ENCODE data around the gene PACSIN3. TPM values are rescaled to one million over a fixed set of nuclear protein-coding genes. Genes with fewer than 3 reads are reported as not detected.

PACSIN3 gene
- total RNA-seq, 1 experiment from 2014 or later: 113 TPM

DNA sequence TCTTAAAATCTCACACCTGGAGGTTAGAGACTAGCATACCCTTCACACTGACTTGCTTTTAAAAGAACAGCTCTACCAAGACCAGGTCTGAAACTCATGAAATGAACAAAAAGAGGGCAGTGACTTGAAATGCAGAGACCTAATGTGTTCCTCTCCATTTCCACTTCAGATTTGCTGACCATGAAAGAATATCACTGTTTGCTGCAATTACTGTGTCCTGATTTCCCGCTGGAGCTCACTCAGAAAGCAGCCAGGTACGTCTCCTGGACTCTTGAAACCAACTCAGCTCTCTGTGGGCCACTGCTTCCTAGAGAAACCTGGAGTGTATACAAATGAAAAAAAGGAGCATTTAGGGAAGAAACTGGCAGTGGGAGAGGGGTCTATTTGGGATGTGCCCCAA is 48.8 kb downstream of the PACSIN3 start:
- no peaks in the 10 kb centered on the region for H3K27me3 ChIP-seq (ENCODE audit: insufficient read depth, low read depth)
- H3K9me2 ChIP-seq (ENCODE audit: insufficient read depth): no peaks in the 10 kb centered on the region
- BruUV-seq (replicated peaks): no TSS peak
- no peak overlapping the region for H3K4me3 ChIP-seq
- H2AFZ ChIP-seq: no peak overlapping the region
- H3K27ac ChIP-seq: no peak overlapping the region
- TF ChIP-seq EZH2 (IDR thresholded peaks at IDR 0.05; ENCODE audit: low read depth): no peak
- TF ChIP-seq CTCF (conservative IDR thresholded peaks at IDR 0.05): no peak
- no peak for DNase-seq
- ChIA-PET POLR2A (ENCODE audit: unreplicated experiment) (interaction anchor here (0.6 kb wide), 1 partner anchor 217 kb away, joined by 4 read pairs; no protein-coding TSS in a partner anchor), CTCF (no interaction called here)
- H3K79me2 ChIP-seq (ENCODE audit: low read depth): no peaks in the 10 kb centered on the region
- no peaks in the 10 kb centered on the region for H3K4me1 ChIP-seq (replicated peaks; ENCODE audit: insufficient read depth)
- intact Hi-C loops (cut with micrococcal nuclease; ENCODE audit: unreplicated experiment): no loop called here
- H3K36me3 ChIP-seq (ENCODE audit: low read depth): peaks cover 4% of the 10 kb centered on the region; the same call in 1 of the 2 replicates
- no peaks in the 10 kb centered on the region for H3K9me3 ChIP-seq (ENCODE audit: insufficient read depth, low read depth)
- no peaks in the 10 kb centered on the region for H4K20me1 ChIP-seq (ENCODE audit: insufficient read depth)
- peaks cover under 1% of the 10 kb centered on the region; the same call in 1 of the 2 replicates for H3F3A ChIP-seq (ENCODE audit: insufficient read depth, low read depth)
- H3K4me2 ChIP-seq: no peak overlapping the region

GRCh38 chr11:47136921-47137320 is 49.3 kb downstream of the PACSIN3 start:
- TF ChIP-seq CTCF (conservative IDR thresholded peaks at IDR 0.05): no peak
- TF ChIP-seq EZH2 (IDR thresholded peaks at IDR 0.05; ENCODE audit: low read depth): no peak
- intact Hi-C loops (cut with micrococcal nuclease; ENCODE audit: unreplicated experiment): no loop called here
- ChIA-PET POLR2A (ENCODE audit: unreplicated experiment) (no interaction called here), CTCF (no interaction called here)
- no peaks in the 10 kb centered on the region for H3K27me3 ChIP-seq (ENCODE audit: insufficient read depth, low read depth)
- H3K4me3 ChIP-seq: no peak overlapping the region
- no TSS peak for BruUV-seq (replicated peaks)
- H3K79me2 ChIP-seq (ENCODE audit: low read depth): no peaks in the 10 kb centered on the region
- no peaks in the 10 kb centered on the region for H3K9me3 ChIP-seq (ENCODE audit: insufficient read depth, low read depth)
- no peaks in the 10 kb centered on the region for H4K20me1 ChIP-seq (ENCODE audit: insufficient read depth)
- H3K9me2 ChIP-seq (ENCODE audit: insufficient read depth): no peaks in the 10 kb centered on the region
- H3F3A ChIP-seq (ENCODE audit: insufficient read depth, low read depth): no peaks in the 10 kb centered on the region; the same call in 1 of the 2 replicates
- H2AFZ ChIP-seq: no peak overlapping the region
- no peak overlapping the region for H3K4me2 ChIP-seq
- no peaks in the 10 kb centered on the region for H3K4me1 ChIP-seq (replicated peaks; ENCODE audit: insufficient read depth)
- no peak overlapping the region for H3K27ac ChIP-seq
- no peak for DNase-seq
- H3K36me3 ChIP-seq (ENCODE audit: low read depth): peaks cover 4% of the 10 kb centered on the region; the same call in 1 of the 2 replicates

DNA sequence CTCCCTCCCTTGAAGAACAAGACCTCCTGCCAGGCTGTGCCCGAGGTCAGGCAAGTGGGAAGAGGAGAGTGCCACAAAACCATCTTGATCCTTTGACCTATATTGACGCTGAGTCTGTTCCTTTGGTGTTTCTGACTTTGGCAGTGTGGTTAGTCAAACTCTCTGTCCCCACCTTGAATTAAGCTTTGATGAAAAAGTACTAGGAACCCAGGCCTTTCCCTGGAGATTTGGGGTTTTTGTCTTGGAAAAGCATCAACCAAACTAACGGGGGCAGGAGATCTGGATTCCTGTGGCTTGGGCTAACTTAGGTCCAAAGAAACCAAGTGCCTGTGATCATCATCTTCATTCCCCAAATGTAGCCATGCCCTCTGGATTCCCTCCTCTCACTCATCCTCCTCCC is 49.9 kb downstream of the PACSIN3 start:
- BruUV-seq (replicated peaks): no TSS peak
- DNase-seq: no peak
- Histone ChIP-seq H3K27me3 (ENCODE audit: insufficient read depth, low read depth) (no peaks in the 10 kb centered on the region), H3K27ac (no peak overlapping the region), H2AFZ (no peak overlapping the region), H3K4me1 (replicated peaks; ENCODE audit: insufficient read depth) (no peaks in the 10 kb centered on the region), H3K4me3 (no peak overlapping the region), H3K4me2 (no peak overlapping the region), H3K9me2 (ENCODE audit: insufficient read depth) (no peaks in the 10 kb centered on the region), H3K9me3 (ENCODE audit: insufficient read depth, low read depth) (no peaks in the 10 kb centered on the region), H3F3A (ENCODE audit: insufficient read depth, low read depth) (no peaks in the 10 kb centered on the region; the same call in 1 of the 2 replicates), H4K20me1 (ENCODE audit: insufficient read depth) (no peaks in the 10 kb centered on the region), H3K79me2 (ENCODE audit: low read depth) (no peaks in the 10 kb centered on the region), H3K36me3 (ENCODE audit: low read depth) (peaks cover 4% of the 10 kb centered on the region; the same call in 1 of the 2 replicates)
- ChIA-PET POLR2A (ENCODE audit: unreplicated experiment) (no interaction called here), CTCF (no interaction called here)
- intact Hi-C loops (cut with micrococcal nuclease; ENCODE audit: unreplicated experiment): no loop called here
- TF ChIP-seq EZH2 (IDR thresholded peaks at IDR 0.05; ENCODE audit: low read depth): no peak

DNA sequence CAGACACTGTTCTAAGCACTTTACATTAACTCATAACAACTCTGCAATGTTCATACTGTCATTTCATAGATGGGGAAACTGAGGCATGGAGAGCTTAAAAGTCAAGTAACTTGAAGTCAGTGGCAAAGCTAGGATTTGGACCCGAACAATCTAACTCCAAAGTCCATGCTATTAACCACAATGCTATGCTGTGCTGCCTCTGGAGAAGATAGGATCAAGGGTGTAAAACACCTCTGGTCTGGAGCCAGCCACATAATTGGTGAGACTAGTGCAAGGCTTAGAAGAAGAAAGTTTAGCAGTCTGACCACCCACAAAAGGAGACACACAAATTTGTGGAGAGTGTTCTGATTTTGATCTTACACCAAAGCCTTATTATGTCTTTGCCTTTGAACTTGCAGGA is 53.3 kb downstream of the PACSIN3 start:
- peaks cover 1% of the 10 kb centered on the region; the same call in 1 of the 2 replicates for H3K36me3 ChIP-seq (ENCODE audit: low read depth)
- no peak for TF ChIP-seq EZH2 (IDR thresholded peaks at IDR 0.05; ENCODE audit: low read depth)
- TF ChIP-seq CTCF (conservative IDR thresholded peaks at IDR 0.05): no peak
- no peak overlapping the region for H3K4me2 ChIP-seq
- H3K27me3 ChIP-seq (ENCODE audit: insufficient read depth, low read depth): no peaks in the 10 kb centered on the region
- H4K20me1 ChIP-seq (ENCODE audit: insufficient read depth): no peaks in the 10 kb centered on the region
- H3F3A ChIP-seq (ENCODE audit: insufficient read depth, low read depth): no peaks in the 10 kb centered on the region; the same call in 1 of the 2 replicates
- H3K27ac ChIP-seq: no peak overlapping the region
- intact Hi-C loops (cut with micrococcal nuclease; ENCODE audit: unreplicated experiment): no loop called here
- CTCF ChIA-PET: no interaction called here
- no peaks in the 10 kb centered on the region for H3K79me2 ChIP-seq (ENCODE audit: low read depth)
- H3K9me2 ChIP-seq (ENCODE audit: insufficient read depth): no peaks in the 10 kb centered on the region
- H2AFZ ChIP-seq: no peak overlapping the region
- no peak overlapping the region for H3K4me3 ChIP-seq
- H3K4me1 ChIP-seq (replicated peaks; ENCODE audit: insufficient read depth): no peaks in the 10 kb centered on the region
- DNase-seq: no peak
- H3K9me3 ChIP-seq (ENCODE audit: insufficient read depth, low read depth): no peaks in the 10 kb centered on the region
- POLR2A ChIA-PET (ENCODE audit: unreplicated experiment): no interaction called here
- no TSS peak for BruUV-seq (replicated peaks)
